Amniotic epithelial cell (primary cell): ENCODE data around the gene PRR23E.

Source experiments
- DNase-seq: peaks from one replicate; pipeline ENCODE4 v3.0.0-alpha.2; 2010; ENCODE audit warnings: low read depth

Gene PRR23E

GRCh38 chr3:127209840-127210653 lies 17.1 kb downstream of the PRR23E start:
- DNase-seq, result no peak

GRCh38 chr3:127210654-127210943 lies 17.7 kb downstream of the PRR23E start:
- no peak for DNase-seq

GRCh38 chr3:127211118-127212060 lies 18.5 kb downstream of the PRR23E start:
- no peak for DNase-seq

DNA sequence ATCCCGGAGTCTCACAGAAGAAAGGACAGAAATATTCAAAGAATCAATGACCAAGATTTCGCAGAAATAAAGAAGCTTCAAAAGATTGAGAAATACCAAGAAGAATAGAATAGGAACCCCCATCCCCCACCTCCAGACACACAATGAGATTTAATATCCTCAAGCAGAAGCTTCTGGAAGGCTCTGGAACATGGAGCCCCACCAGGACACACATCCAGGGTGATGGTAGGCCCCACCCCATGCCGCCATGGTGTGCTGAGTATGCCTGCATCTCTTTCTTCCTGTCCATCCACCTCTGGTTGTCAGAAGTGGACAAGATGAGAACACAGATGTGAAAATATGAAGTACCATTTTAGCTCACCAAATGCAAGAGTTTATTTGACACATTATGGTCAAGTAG lies 19.3 kb downstream of the PRR23E start:
- DNase-seq, result no peak

- no peak for DNase-seq
Measured at GRCh38 chr3:127212711-127213110, 19.8 kb downstream of the PRR23E start.

GRCh38 chr3:127213381-127213918 lies 20.5 kb downstream of the PRR23E start:
- DNase-seq, result no peak

- no peak for DNase-seq
Measured at GRCh38 chr3:127214975-127215374, 22.0 kb downstream of the PRR23E start.

DNA sequence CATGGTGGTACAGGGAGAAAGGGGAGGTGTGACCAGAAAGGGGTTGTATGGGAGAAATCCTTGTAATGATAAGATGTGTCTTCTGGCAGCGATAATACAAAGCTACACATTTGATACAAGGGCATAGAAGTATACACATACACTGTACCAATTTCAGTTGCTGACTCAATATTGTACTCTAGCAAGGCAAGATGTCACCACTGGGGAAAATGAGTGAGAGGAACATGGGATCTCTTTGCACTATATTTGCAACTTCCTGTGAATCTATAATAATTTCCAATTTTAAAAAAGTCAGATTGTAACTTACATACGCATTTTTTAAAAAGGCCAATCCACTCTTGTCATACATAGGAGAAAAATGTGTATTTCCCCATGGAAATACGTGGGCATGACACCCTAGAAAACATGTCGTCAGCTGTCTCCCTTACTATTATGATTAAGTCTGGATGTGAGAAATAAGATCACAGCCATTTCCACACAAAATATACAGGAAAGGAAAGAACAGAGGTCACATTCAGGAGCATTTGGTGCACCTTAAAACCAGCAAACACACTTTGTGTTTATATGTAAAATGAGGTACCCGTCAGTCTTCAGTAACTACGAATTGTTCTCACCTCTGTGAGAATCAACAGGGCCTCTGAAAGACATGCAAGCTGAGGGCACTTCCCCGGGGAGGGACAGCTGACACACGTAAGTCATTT lies 22.9 kb downstream of the PRR23E start:
- DNase-seq, result no peak

DNA sequence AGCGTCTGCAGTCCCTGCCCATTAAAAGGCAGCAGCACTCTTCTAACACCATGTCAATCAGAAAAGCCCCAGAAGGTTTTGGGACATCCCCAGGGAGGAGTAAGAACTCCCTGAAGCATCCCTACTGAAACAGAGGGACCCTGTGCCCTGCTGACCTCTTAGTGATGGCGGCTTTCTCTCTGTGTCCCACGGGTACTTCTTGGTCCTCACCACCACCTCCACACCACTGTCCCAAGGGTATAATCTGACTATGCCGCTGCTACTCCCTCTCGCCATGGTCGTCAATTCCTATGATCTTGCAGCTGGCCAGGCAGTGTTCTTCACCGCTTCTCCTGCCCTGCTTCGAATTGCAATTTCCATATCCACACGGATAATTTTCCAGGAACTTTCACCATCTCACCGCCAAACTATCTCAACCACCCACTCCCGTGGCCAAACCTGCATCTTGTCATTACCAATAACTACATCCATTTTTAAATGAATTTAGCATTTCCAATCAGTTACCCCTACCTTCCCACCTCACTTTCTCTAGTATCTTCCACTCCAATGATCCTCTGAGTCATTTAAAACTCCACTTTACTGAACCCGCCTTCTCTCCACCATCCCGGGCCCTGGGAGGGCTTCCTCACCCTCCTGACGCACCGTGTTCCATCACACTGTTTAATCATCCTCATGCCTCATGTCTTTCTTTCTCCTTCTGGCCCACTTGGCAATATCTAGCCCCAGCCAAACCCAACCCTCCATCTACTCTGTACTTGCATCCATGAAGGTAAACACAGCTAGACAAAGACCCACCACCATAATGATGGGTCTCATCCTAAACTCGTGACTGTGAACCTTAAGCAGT lies 23.7 kb downstream of the PRR23E start:
- no peak for DNase-seq

- DNase-seq, result no peak
Measured at GRCh38 chr3:127217596-127218453, 24.9 kb downstream of the PRR23E start.

- no peak for DNase-seq
Measured at GRCh38 chr3:127218454-127218922, 25.6 kb downstream of the PRR23E start.

DNA sequence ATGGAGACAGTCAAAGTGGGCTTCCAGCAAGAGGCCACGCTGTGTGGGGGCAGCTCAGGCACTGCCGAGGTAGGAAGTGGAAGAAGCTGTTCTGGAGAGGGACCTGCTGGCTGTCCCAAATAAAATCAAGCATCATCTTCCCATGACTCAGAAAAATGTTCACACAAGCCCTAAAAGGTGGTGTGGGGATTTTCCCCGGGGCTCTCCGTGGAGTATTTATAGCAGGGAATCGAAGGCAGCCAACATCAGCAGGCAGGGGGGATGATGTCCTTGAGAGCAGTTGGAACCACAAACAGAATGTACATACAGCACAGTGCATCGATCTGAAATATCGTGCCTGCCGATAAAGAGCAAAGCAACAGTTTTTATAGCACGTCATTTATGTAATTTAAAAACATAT lies 27.6 kb downstream of the PRR23E start:
- no peak for DNase-seq

GRCh38 chr3:127221037-127221436 lies 28.1 kb downstream of the PRR23E start:
- DNase-seq, result no peak

DNA sequence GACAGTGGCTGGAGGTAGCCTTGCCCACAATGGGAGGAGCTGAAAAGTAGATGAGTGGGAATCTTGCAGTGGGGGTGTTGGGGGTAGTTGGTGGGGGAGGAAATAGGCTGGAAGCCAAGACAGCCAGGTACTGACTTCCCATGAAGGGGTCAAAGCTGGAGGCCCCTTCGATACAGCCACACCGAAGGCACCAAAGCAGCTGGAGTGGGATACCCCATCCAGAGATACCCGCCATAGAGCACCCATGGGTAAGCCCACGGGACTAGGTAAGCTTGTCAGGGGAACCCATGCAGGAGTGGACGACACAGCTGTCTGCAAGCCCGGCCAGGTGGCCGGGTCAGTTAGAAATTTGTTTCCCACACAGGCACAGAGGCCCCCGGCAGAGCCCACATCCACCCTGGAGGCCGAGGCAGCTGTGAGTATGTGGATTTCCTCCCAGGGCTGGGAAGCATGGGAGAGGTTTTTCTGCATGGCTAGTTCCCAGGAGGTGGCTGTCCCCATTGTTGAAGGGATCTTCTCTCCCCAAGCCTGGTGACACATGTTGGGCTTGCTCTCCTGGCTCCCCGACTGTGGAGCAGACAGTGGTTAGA lies 28.6 kb downstream of the PRR23E start:
- DNase-seq, result no peak

DNA sequence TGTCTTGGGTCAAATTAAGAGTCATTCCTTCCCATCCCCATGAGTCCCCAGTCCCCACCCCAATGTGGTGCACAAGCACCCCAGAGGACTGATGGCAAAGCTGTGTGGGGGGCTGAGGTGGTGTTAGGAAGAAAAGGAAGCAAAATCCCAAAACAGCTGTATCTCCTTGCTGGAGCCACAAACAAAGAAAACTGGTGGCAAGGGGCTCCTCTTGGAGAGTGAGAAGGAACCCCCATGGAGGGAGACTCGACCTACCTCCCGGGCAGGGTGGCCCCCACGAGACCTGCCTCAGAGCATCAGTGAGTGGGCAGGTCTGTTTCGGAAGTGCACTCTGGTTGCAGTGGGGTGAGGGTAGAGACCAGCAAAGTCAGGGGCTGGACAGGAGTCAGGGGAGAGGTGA lies 29.2 kb downstream of the PRR23E start:
- no peak for DNase-seq

DNA sequence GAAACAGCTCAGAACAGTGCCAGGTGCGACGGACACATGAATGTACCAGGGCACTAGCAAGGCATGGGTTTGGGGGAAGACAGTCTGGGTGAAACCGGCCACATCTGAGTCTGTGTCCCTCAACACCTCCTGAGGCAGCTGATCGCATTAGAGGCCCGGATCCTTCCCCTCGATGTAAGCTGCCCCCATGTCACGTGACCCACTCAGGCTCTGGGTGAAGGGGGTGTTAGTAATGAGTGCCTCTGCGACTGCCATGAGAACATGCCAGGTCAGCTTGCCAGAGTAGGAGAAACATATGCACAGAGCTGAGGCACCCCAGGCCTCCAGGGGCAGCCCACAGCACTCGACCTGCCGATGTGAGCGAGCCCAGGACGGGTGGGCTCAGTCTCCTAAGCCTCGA lies 29.7 kb downstream of the PRR23E start:
- no peak for DNase-seq

GRCh38 chr3:127224118-127224517 lies 31.2 kb downstream of the PRR23E start:
- DNase-seq, result no peak

- DNase-seq, result no peak
Measured at GRCh38 chr3:127226457-127226856, 33.5 kb downstream of the PRR23E start.

DNA sequence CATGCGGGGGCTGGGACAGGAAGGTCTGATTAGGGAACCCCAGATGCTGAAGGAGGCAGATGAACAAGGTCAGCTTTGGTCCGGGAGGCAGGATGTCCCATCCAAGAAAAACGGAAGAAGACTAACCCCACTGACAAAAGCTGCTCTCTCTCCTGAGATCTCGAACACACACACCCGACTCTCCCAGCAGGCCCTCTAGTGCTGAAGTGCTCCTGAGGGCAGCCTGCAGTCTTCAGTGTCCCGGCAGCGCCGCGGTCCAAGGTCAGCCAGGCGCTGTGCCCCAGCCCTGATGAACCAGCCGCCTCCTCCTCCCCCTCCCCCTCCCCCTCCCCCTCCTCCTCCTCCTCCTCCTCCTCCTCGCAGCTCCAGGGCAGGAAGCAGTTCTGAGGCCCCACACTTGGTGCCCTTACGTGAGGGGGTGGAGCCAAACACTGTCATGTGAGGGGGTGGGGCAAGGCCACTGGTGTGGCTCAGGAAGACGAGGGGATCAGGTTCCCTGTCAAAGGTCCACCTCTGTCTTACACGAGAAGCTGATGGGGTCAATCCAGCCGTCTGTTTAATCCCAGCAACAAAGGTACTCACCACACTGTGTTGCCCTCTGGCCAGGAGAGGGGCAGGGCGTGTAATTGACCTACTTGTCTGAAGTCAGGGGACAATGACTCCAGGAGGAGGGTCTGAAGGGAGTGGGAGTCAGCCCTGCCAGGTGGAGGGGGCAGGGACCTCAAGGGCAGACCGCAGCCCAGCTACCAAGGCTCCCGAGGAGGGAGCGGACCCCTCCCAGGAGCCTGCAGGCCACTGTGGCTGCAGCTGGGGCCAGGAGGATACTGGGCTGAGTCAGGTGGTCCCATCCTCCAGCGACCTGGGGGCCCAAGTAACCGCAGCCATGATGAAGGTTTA lies 34.3 kb downstream of the PRR23E start:
- no peak for DNase-seq
